ENCODE measurements around the gene LTBP1. TPM values are rescaled to one million over a fixed set of nuclear protein-coding genes. Genes with fewer than 3 reads are reported as not detected.
A peak's percentile ranks its signal among the peaks of the same experiment; 100 is the strongest.

LTBP1 gene
- total and polyA plus RNA-seq, 2 donors (not counting 1 experiment from before 2014, with no cell fraction given), result 0.69 TPM; not detected in 1

DNA sequence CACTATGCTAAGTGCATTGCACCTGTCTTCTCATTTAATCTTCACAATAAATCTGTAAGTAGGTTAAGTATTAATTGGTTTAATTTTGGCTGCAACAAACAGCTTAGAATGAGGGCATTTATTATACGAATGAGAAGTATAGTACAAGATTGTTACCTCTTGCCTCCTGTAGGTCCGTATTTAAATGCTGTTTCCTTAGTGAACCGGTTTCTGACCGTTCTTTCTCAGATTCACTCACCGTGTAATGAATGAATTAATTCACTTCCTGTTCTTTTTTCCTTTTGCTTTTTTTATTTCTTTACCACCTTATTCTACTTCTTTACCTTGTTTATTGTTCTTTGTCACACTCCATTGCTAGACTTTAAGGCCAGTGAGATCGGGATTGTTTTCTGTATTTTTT lies 375.9 kb downstream of the LTBP1 start:
- ATAC-seq (ENCODE audit: low read depth) (no peak), DNase-seq (no peak)
- Mint-ChIP-seq H3K4me3 (peak overlapping the region; percentile 68), H3K9me3 (ENCODE audit: insufficient read depth) (no peaks in the 10 kb centered on the region), H3K4me1 (peaks cover 24% of the 10 kb centered on the region), H3K27me3 (no peaks in the 10 kb centered on the region), H3K27ac (no peak overlapping the region)
- Histone ChIP-seq H3K27ac (ENCODE audit: low read length in 2 of 2) (no peak overlapping the region), H4K20me1 (ENCODE audit: control insufficient read depth, insufficient read depth, low read length, poor library complexity, severe bottlenecking) (no peaks in the 10 kb centered on the region), H3K36me3 (replicated peaks in 1 of 2; ENCODE audit: control extremely low read depth in 1 of 2, control insufficient read depth in 1 of 2, extremely low read depth in 1 of 2, insufficient read depth in 2 of 2, low read length in 1 of 2) (no peaks in the 10 kb centered on the region), H3K4me3 (ENCODE audit: control extremely low read depth in 1 of 5, extremely low read depth in 1 of 5, insufficient read depth in 1 of 5, low read depth in 2 of 5, low read length in 4 of 5) (no peak overlapping the region), H3K4me1 (ENCODE audit: control insufficient read depth in 2 of 2, insufficient read depth in 2 of 2, low read length in 2 of 2) (peaks cover 0 to 12% of the 10 kb centered on the region in 2 donors), H3K79me2 (ENCODE audit: control insufficient read depth, insufficient read depth, low read length) (no peaks in the 10 kb centered on the region), H3K9ac (ENCODE audit: low read length) (peak overlapping the region; percentile 15), H2AFZ (ENCODE audit: insufficient read depth, low read depth, low read length, poor library complexity, severe bottlenecking) (peak overlapping the region; percentile 20), H3K4me2 (replicated peaks; ENCODE audit: low read depth, low read length, poor library complexity, severe bottlenecking) (peak overlapping the region; percentile 30), H3K9me3 (ENCODE audit: control extremely low read depth in 1 of 3, control insufficient read depth in 2 of 3, insufficient read depth in 1 of 3, low read length in 2 of 3) (no peaks in the 10 kb centered on the region), H3K27me3 (replicated peaks in 1 of 4; ENCODE audit: control extremely low read depth in 1 of 4, control insufficient read depth in 3 of 4, insufficient read depth in 4 of 4, low read length in 3 of 4) (no peaks in the 10 kb centered on the region)
- ChIA-PET POLR2A (no interaction called here), CTCF (interaction anchor here (1.2 kb wide), 1 partner anchor 50 kb away, joined by 4 read pairs; no protein-coding TSS in a partner anchor)
- intact Hi-C loops (cut with micrococcal nuclease), result no loop called here
- TF ChIP-seq, protein P1, sequence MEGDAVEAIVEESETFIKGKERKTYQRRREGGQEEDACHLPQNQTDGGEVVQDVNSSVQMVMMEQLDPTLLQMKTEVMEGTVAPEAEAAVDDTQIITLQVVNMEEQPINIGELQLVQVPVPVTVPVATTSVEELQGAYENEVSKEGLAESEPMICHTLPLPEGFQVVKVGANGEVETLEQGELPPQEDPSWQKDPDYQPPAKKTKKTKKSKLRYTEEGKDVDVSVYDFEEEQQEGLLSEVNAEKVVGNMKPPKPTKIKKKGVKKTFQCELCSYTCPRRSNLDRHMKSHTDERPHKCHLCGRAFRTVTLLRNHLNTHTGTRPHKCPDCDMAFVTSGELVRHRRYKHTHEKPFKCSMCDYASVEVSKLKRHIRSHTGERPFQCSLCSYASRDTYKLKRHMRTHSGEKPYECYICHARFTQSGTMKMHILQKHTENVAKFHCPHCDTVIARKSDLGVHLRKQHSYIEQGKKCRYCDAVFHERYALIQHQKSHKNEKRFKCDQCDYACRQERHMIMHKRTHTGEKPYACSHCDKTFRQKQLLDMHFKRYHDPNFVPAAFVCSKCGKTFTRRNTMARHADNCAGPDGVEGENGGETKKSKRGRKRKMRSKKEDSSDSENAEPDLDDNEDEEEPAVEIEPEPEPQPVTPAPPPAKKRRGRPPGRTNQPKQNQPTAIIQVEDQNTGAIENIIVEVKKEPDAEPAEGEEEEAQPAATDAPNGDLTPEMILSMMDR (IDR thresholded peaks at IDR 0.05), result no peak
- no peak for TF ChIP-seq EZH2 (IDR thresholded peaks at IDR 0.05; ENCODE audit: borderline replicate concordance, insufficient read depth, low read depth, low read length, poor library complexity, severe bottlenecking)
- WGBS (ENCODE audit: insufficient coverage), result 20% methylated on average over 3 of the region's 6 CpGs

DNA sequence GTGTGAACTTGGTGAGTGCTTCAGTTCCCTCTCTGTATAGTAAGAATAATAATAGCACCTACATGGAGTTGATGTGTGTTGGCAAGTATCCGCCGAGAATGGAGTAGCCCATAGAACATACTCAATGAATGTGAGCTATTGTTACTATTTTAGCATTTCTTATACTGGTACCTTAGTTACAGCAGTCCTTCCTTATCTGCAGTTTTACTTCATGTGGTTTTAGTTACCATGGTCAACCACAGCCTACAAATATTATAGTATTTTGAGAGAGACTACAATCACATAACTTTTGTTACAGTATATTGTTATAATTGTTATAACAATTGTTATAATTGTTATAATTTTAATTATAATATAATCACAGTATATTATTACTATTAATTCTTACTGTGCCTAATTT lies 377.2 kb downstream of the LTBP1 start:
- intact Hi-C loops (cut with micrococcal nuclease), result no loop called here
- POLR2A ChIA-PET, result no interaction called here

More for the DNA sequence above, 377.2 kb downstream of the LTBP1 start:
- WGBS (ENCODE audit: insufficient coverage), result no CpG with 5 or more reads among the region's 2 CpGs
- Histone ChIP-seq H2AFZ (ENCODE audit: insufficient read depth, low read depth, low read length, poor library complexity, severe bottlenecking) (no peak overlapping the region), H3K9me3 (ENCODE audit: control extremely low read depth in 1 of 3, control insufficient read depth in 2 of 3, insufficient read depth in 1 of 3, low read length in 2 of 3) (peaks cover 0 to 1% (median 0%) of the 10 kb centered on the region in 3 donors), H3K4me1 (ENCODE audit: control insufficient read depth in 2 of 2, insufficient read depth in 2 of 2, low read length in 2 of 2) (peaks cover 0 to 12% of the 10 kb centered on the region in 2 donors), H3K4me2 (replicated peaks; ENCODE audit: low read depth, low read length, poor library complexity, severe bottlenecking) (no peak overlapping the region), H3K9ac (ENCODE audit: low read length) (no peak overlapping the region), H4K20me1 (ENCODE audit: control insufficient read depth, insufficient read depth, low read length, poor library complexity, severe bottlenecking) (no peaks in the 10 kb centered on the region), H3K79me2 (ENCODE audit: control insufficient read depth, insufficient read depth, low read length) (no peaks in the 10 kb centered on the region), H3K27ac (ENCODE audit: low read length in 2 of 2) (no peak overlapping the region), H3K36me3 (replicated peaks in 1 of 2; ENCODE audit: control extremely low read depth in 1 of 2, control insufficient read depth in 1 of 2, extremely low read depth in 1 of 2, insufficient read depth in 2 of 2, low read length in 1 of 2) (no peaks in the 10 kb centered on the region), H3K4me3 (ENCODE audit: control extremely low read depth in 1 of 5, extremely low read depth in 1 of 5, insufficient read depth in 1 of 5, low read depth in 2 of 5, low read length in 4 of 5) (no peak overlapping the region), H3K27me3 (replicated peaks in 1 of 4; ENCODE audit: control extremely low read depth in 1 of 4, control insufficient read depth in 3 of 4, insufficient read depth in 4 of 4, low read length in 3 of 4) (no peaks in the 10 kb centered on the region)
- TF ChIP-seq, protein P1 (IDR thresholded peaks at IDR 0.05), result no peak
- no peak for TF ChIP-seq EZH2 (IDR thresholded peaks at IDR 0.05; ENCODE audit: borderline replicate concordance, insufficient read depth, low read depth, low read length, poor library complexity, severe bottlenecking)
- no peak for ATAC-seq (ENCODE audit: low read depth)
- H3K4me3 Mint-ChIP-seq, result no peak overlapping the region
- H3K9me3 Mint-ChIP-seq (ENCODE audit: insufficient read depth), result no peaks in the 10 kb centered on the region
- DNase-seq, result no peak
- no peaks in the 10 kb centered on the region for H3K27me3 Mint-ChIP-seq
- no peak overlapping the region for H3K27ac Mint-ChIP-seq
- CTCF ChIA-PET, result interaction anchor here (1.2 kb wide), 1 partner anchor 48 kb away, joined by 4 read pairs; no protein-coding TSS in a partner anchor
- peaks cover 24% of the 10 kb centered on the region for H3K4me1 Mint-ChIP-seq
